ENCODE results near the gene WDSUB1.

Gene WDSUB1

GRCh38 chr2:159195697-159196096 is 90.8 kb downstream of the WDSUB1 start:
- CTCF ChIA-PET = interaction anchor here (0.6 to 0.7 kb wide), 3 partner anchors 73 to 918 kb away, joined by 3 to 4 read pairs (median 3); no protein-coding TSS in a partner anchor
- DNase-seq (ENCODE audit: low spot score) = no peak
- no peak overlapping the region for H3K27ac ChIP-seq
- TF ChIP-seq, protein P1, sequence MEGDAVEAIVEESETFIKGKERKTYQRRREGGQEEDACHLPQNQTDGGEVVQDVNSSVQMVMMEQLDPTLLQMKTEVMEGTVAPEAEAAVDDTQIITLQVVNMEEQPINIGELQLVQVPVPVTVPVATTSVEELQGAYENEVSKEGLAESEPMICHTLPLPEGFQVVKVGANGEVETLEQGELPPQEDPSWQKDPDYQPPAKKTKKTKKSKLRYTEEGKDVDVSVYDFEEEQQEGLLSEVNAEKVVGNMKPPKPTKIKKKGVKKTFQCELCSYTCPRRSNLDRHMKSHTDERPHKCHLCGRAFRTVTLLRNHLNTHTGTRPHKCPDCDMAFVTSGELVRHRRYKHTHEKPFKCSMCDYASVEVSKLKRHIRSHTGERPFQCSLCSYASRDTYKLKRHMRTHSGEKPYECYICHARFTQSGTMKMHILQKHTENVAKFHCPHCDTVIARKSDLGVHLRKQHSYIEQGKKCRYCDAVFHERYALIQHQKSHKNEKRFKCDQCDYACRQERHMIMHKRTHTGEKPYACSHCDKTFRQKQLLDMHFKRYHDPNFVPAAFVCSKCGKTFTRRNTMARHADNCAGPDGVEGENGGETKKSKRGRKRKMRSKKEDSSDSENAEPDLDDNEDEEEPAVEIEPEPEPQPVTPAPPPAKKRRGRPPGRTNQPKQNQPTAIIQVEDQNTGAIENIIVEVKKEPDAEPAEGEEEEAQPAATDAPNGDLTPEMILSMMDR (conservative IDR thresholded peaks at IDR 0.05; ENCODE audit: low read depth) = no peak
- POLR2A ChIA-PET (ENCODE audit: low non-redundant PET) = no interaction called here

- TF ChIP-seq, protein P1 (conservative IDR thresholded peaks at IDR 0.05; ENCODE audit: low read depth) = no peak
- ChIA-PET CTCF (no interaction called here), POLR2A (ENCODE audit: low non-redundant PET) (no interaction called here)
- H3K27ac ChIP-seq = 0 out of 2 replicates have a peak overlapping the region, but pooled peaks have one; percentile 13
- DNase-seq (ENCODE audit: low spot score) = no peak
Observed at GRCh38 chr2:159194241-159194640, 92.3 kb downstream of the WDSUB1 start.

DNA sequence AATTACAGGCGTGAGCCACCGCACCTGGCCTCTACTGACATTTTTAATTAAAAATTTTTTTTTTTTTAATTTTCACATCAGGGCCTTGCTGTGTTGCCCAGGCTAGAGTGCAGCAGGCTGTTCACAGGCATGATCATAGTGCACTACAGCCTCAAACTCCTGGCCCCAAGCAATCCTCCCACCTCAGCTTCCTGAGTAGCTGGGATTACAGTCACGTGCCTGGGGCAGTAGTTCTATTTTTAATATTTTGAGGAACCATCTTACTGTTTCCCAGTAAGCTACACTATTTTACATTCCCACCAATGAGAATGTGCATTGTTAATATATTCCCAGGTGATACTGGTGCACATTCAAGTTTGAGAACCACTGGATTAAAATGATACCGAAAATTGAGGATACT is 92.7 kb downstream of the WDSUB1 start:
- CTCF ChIA-PET = no interaction called here
- POLR2A ChIA-PET (ENCODE audit: low non-redundant PET) = no interaction called here
- H3K27ac ChIP-seq = no peak overlapping the region
- TF ChIP-seq, protein P1 (conservative IDR thresholded peaks at IDR 0.05; ENCODE audit: low read depth) = no peak
- DNase-seq (ENCODE audit: low spot score) = no peak

DNA sequence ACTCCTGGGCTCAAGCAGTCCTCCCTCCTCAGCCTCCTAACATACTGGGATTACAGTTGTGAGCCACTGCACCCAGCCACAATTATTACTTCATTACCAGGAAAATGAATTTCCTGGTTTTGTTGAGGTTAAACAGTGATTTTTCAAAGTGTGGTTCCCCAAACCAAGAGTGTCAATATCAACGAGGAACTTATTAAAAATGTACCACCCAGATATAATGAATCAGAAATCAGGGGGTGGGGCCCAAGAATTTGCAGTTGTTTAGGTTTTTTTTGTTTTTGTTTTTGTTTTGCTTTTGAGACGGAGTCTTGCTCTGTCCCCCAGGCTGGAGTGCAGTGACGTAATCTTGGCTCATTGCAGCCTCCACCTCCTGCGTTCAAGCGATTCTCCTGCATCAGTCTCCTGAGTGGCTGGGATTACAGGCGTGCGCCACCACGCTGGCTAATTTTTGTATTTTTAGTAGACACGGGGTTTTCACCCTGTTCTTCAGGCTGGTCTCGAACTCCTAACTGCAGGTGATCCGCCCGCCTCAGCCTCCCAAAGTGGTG is 94.1 kb downstream of the WDSUB1 start:
- TF ChIP-seq, protein P1 (conservative IDR thresholded peaks at IDR 0.05; ENCODE audit: low read depth) = no peak
- ChIA-PET CTCF (no interaction called here), POLR2A (ENCODE audit: low non-redundant PET) (no interaction called here)
- no peak for DNase-seq (ENCODE audit: low spot score)
- H3K27ac ChIP-seq = no peak overlapping the region

DNA sequence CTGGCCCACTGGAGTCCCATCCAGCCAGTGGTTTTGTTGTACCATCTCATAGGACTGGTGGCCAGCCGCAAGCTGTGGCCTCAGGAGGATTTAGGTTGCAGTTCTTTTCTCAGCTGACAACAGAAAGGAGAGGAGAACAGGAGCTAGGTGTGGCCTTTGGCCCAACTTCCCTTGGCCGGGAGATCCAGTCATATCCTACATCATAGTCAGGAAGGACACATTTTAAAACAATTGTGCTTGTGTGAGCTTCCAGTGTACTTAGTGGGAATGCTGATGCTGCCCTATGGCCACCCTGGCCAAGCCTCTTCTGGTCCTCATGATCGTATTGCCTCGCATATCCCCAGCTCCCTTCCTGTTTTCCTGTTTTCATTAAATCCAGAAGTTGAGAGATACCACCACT is 98.1 kb downstream of the WDSUB1 start:
- H3K27ac ChIP-seq = peak overlapping the region; percentile 9; the same call in 1 of the 2 replicates
- ChIA-PET CTCF (interaction anchor here (0.6 kb wide), 1 partner anchor 96 kb away, joined by 4 read pairs; no protein-coding TSS in a partner anchor), POLR2A (ENCODE audit: low non-redundant PET) (no interaction called here)
- TF ChIP-seq, protein P1 (conservative IDR thresholded peaks at IDR 0.05; ENCODE audit: low read depth) = no peak
- no peak for DNase-seq (ENCODE audit: low spot score)

DNA sequence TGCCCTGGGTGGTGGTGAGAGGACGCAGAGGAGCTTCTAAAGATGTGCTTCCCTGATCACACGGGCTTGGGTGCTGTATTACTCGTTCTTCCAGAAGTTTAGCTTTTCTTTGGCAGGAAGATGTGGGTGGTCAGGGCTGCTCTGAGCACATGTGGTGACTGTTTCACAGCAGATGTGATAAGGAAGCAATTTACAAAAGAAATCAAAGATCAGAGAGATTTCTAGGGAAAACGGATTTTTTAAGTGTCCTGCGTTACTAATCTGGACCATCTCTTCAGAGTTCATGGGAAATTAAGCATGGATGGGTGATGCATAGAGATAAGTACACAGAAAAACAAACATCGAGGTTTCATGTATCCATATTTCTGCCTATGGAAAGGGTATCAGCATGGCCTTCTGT is 99.4 kb downstream of the WDSUB1 start:
- POLR2A ChIA-PET (ENCODE audit: low non-redundant PET) = no interaction called here
- DNase-seq (ENCODE audit: low spot score) = no peak
- CTCF ChIA-PET = no interaction called here

More for the DNA sequence above, 99.4 kb downstream of the WDSUB1 start:
- TF ChIP-seq, protein P1 (conservative IDR thresholded peaks at IDR 0.05; ENCODE audit: low read depth) = no peak
- H3K27ac ChIP-seq = 0 out of 2 replicates have a peak overlapping the region, but pooled peaks have one; percentile 1
